Neural progenitor cell (in vitro differentiated cells): ENCODE data around the gene DOCK6.

Experiments
- EZH2phosphoT487 ChIP-seq: fragments of 200-600 bp; sonication (generic); IDR thresholded peaks from 2 replicates; pipeline ENCODE4 v1.6.1; 2017; ENCODE audit warnings: antibody characterized with exemption
- TF ChIP-seq, protein P1 (sequence below): fragments of 200-600 bp; sonication (generic); IDR thresholded peaks from 2 replicates; pipeline ENCODE4 v1.5.1; 2017; ENCODE audit warnings: antibody characterized with exemption, mild to moderate bottlenecking

DNA sequence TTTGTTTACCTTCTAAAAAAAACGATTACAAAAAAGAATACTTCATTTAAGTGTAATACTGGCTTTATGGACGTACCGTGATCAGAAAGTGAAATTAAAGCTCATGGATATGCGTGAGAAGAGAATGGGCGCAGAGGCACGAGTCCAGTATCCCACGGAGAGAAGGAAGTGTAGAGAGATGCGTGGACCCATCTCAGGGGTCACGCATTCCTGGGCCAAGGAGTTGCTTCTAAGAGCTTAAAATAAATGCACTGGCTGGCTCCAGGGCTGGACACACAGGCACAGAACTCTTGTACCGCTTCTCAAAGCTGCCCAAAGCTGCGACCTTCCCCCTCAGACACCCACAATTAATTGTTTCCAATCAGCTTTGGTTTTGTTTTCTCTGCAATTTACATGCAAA is 98.0 kb downstream of the DOCK6 start:
- TF ChIP-seq, protein P1, sequence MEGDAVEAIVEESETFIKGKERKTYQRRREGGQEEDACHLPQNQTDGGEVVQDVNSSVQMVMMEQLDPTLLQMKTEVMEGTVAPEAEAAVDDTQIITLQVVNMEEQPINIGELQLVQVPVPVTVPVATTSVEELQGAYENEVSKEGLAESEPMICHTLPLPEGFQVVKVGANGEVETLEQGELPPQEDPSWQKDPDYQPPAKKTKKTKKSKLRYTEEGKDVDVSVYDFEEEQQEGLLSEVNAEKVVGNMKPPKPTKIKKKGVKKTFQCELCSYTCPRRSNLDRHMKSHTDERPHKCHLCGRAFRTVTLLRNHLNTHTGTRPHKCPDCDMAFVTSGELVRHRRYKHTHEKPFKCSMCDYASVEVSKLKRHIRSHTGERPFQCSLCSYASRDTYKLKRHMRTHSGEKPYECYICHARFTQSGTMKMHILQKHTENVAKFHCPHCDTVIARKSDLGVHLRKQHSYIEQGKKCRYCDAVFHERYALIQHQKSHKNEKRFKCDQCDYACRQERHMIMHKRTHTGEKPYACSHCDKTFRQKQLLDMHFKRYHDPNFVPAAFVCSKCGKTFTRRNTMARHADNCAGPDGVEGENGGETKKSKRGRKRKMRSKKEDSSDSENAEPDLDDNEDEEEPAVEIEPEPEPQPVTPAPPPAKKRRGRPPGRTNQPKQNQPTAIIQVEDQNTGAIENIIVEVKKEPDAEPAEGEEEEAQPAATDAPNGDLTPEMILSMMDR = no peak
- no peak for TF ChIP-seq EZH2phosphoT487
